GM18907 (cell line): ENCODE measurements around the gene PTPRN2.

Experiments used
- ATAC-seq: cut with Tn5 transposase; IDR thresholded peaks from one replicate; pipeline ENCODE4 v1.9.1; 2021; ENCODE audit warnings: mild to moderate bottlenecking, moderate library complexity; ENCODE audit not compliant: unreplicated experiment

Gene PTPRN2

DNA sequence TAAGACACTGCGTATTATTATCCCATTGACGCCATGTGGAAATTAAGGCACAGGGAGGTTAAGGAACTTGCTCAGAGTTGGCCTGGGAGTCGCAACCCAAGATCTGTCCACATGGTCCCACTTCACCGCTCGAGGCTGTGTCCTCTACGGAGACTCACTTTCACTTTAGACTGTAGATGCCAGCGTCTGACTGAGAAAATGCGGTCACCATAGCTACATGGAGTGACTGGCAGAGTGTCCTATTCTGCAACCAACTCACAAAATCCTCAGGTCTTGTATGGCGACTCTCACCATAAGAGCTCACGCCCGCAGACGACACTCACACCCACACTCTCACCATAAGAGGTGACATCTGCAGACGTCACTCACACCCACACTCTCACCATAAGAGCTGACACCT is 257.9 kb downstream of the PTPRN2 start:
- ATAC-seq, result no peak

DNA sequence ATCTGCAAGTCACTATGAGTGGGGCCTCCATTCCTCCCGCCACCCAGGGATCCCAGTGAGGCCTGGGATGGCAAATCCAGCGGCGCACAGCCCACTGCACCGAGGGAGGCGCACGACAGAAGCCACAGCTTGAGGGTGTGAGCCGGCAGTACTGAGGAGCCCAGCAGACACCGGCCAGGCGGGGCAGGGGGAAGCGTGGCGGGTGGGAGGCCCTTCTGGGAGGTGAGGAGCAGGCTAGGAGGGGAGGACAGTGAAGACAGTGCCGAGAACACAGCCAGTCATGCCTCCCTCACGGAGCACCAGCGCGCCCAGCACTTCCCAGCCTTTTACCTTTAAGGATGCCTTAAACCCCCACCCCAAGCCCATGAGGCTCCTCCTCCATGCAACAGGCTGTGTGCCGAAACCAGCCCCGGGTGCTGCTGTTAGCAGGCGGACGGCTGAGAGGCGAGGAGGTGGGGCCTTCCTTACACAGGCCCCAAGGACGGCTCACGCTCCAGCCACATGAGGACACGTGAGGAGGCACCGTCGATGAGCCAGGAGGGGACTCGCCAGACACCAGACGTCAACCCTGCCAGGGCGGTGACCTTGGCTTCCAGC is 258.5 kb downstream of the PTPRN2 start:
- ATAC-seq, result no peak

DNA sequence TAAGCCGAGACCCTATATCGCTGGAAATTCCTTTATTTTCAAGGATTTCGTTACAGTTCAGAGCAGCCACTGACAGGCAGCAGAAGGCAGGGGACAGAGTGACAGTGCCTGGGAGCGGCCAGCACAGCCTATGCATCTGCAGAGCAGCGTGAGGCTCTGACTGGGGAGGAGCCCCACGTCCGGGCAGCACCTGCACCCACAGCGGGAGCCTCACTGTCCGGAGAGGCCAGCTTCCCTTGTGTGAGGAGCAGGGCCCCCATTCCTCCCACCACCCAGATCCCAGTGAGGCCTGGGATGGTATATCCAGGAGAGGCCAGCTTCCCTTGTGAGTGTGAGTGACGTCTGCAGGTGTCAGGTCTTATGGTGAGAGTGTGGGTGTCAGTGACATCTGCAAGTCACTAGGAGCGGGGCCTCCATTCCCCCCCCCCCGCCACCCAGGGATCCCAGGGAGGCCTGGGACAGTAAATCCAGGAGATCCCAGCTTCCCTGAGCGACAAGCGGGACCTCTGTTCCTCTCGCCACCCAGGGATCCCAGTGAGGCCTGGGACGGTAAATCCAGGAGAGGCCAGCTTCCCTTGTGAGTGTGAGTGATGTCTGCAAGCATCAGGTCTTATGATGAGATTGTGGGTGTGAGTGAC is 259.1 kb downstream of the PTPRN2 start:
- no peak for ATAC-seq

DNA sequence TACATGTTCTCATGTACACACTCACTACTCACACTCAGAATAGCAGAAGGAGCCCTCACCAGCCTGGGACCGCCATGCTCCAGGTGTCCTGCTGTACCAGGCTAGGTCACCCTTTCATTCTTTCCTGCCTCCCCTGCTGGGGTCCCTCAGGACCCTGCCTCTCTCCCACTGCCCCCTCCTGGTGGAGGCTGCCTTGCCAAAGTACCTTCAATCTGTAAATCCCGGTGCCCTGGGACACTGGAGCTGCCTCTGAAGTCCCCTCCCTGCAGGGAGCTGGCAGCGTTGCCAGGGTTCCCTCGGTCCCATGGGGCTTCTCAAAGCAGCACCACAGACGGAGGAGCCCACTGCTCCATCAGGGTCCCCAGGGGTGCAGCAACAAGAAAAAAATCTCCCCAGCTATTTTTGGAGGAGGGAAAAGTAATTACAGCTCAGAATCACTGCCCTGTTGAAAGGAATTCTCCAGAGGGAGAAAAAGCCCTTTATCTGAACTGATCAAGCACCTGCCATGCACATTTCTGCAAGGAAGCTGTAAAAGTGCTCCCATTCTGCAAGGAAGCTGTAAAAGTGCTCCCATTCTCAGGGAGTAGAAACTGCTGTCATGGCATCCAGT is 259.9 kb downstream of the PTPRN2 start:
- no peak for ATAC-seq

DNA sequence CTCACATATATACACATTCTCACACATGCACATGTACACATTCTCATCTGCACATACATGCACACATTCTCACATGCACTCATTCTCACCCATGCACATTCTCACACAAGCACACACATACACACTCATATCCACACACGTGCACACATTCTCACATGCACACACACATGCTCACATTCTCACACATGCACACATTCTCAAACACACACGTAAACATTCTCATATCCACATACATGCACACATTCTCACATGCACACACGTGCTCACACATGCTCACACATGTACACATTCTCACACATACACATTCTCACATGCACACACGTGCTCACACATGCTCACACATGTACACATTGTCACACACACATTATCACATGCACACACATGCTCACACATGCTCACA is 260.6 kb downstream of the PTPRN2 start:
- ATAC-seq, result no peak

DNA sequence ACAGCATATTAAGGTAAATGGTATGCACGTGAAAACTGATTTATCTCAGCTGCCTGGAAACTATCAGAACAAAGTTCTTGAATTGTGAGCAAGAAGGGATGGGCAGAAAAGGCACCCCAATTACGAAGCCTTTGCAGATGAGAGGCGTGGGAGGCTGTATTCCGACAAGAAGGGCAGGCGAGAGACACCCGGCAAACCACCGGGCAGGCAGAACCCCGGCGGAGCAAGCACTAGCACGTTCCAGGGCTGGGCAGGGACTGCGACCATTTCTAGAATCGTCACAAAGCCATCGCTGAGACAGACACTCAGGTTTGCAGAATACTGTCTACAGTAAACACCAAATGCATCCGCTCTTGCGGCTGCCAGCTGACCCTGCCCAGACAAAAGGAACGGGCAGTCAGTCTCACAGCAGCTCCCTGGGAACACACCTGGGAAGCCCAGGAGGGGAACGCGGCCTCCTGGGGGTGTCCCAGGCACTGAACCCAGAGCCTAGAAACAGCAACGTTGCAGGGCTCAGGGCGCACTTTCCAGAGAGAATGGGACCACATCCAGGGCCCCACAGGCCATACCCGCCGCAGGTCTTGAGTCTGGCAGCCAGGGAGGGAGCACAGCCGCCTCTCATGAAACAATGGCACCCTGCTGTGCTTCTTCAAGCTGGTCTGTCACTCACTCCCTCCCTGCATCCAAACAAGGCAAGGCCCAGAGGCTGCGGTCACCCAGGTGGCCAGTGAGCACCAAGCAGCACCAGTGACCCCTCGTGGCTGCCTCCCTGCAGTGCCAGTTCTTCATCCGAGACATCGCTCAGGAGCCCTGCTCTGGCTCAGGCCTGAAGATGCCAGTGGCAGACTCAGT is 261.9 kb downstream of the PTPRN2 start:
- no peak for ATAC-seq

DNA sequence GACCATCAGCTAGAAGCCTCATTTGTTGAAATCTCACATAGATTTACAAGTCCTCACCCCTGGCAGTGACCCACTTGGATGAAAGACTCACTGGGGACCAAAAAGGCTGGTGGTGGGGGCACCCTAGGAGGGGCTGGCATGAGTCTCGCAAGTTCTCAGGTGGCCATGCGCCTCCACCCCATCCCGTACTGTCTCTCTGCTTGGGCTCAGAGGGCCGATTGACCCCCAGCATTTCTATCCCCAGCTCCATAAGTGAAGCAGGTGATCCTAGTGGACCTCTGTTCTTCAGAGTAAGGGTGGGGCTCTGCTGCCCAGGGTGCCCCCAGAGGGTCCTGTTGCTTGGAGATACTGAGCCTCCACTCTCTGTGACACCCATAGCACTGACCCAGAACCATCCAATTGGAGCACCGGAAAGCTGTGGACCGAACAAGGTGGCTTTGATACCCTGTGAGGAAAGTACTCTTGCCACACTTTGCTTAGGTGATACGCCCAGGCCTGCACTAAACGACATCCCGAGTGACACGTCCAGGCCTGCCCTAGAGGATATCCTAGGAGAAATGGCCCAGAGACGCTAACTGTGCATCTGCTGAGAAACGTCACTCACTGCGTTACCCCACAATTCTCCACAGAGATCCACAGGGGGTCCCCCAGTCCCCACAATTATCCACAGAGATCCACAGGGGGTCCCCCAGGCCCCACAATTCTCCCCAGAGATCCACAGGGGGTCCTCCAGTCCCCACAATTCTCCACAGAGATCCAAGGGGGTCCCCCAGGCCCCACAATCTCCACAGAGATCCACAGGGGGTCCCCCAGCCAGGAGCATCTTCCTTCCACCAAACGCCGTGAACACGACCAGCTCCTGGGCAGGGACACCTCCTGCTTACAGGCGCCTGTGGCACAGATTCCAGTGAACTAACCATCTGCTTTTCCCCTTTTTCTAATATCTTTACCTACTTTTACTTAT is 262.9 kb downstream of the PTPRN2 start:
- ATAC-seq, result no peak

DNA sequence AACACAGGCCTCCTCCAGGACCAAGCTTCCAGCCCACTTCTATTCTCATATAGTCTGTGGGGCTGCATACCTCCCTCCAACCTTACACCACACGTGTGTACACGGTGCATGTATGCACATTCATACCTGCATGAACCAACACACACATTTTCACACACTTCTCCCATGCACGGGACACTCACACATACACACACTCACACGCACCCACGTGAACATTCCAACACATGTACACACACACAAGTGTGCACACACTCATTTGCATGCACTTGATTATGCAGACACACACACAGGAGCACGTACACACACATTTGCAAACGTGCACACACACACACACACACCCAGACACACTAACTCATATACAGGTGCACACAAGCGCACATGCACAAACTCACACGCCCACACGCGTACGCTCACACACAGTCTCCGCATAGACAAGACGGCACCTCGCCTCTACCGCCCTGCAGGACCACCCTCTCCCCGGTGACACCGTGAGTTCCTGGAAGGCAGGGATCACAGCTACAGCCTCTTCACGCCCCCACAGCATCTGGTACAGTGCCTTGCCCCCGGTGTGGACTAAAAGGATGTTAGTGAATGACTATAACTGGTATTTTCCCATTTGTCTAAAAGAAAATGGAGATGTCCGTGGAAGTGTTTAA is 263.8 kb downstream of the PTPRN2 start:
- no peak for ATAC-seq

DNA sequence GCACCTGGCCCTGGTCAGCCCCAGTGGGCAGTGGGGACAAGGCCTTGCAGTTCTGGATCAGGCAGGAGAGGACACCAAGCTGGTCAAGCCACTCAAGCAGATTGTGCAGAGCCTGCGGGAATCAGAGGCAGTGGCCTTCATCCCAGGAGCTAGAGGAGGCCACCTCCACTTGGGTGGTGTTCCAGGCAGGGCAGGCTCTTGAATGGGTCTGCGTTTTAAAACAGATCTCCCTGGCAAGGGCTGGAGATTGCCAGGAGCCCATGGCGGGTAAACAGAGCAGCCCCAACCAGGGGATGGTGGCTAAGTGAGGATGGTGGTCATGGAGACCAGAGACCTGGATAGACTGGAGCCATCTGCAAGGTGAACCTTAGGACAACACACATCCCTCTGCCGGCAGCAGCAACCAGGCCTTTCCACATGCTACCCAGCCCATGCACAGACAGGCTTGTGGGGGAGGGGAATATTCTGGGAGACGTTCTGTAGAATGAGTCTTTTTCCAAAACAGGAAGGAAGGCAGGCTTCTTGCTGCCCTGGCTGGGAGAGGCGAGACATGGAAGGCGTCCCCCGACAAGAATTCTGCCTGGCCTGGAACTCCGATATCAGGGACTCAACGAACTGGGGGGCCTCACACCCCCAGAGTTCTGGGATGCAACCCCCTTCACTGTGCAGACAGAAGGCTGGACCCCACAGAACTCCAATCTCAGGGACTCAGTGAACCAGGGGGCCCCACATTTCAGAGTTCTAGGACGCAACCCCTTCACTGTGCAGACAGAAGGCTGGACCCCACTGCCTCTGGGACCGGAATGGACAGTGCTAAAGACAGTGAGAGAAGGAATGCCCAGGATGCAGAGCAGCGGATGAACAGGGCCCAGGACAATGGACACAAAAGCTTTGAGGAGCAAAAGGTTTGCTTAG is 264.8 kb downstream of the PTPRN2 start:
- no peak for ATAC-seq

DNA sequence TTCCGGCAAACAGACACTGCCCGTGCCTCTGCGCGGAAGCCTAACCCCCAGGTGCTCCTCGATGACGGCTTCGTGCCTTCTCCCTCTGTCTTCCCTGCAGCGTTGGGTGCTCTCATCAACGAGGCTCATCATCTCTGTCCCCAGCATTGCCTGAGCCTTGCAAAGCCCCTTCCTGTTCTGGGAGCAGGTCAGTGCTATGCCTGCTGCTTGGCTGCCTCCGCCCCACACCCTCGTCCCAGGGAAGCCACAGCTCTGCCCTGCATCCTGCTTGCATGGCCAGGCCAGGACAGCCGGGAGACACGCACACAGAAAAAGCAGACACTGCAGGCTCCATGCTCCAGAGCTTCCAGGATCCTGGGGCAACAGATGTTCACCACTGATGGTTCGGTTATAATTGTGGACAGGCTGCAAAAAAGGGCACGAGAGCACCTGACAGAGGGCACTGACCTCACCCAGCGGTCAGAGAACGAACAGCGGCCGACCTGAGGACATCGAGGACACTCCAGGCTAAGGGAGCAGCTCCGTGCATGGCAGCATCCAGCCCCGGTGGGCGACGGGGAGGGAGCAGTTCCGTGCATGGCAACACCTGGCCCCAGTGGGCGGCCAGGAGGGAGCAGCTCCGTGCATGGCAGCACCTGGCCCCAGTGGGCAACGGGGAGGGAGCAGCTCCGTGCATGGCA is 265.5 kb downstream of the PTPRN2 start:
- ATAC-seq, result no peak

DNA sequence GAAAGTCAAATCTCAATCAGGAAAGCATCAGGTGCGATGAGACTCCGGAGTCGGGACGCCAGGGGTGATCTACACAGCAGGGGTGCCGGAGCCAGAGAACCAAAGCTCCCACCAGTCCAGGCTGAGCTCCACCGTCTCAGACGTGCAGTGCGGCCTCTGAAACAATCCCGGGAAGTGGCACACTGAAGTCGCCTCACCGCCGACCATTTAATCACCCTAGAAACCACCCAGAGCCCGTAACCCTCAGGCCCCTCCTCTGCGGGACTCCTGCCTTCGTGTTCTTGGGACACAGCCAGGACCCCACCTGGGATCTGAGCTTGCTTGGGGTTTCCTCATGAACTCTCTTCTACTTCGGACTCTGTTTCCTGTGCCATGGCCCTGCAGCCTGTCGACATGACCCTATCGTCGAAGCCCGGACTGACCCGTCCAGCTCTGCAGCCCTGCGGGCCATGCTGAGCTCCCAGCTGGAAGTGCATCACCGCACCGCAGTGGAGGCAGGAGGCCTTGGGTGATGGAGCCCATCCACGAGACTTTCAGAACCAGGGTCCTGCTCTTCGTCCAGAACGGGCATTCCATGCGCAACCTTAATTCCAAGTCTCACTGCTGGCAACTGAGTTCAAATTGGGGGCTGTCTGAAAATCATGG is 266.4 kb downstream of the PTPRN2 start:
- no peak for ATAC-seq

DNA sequence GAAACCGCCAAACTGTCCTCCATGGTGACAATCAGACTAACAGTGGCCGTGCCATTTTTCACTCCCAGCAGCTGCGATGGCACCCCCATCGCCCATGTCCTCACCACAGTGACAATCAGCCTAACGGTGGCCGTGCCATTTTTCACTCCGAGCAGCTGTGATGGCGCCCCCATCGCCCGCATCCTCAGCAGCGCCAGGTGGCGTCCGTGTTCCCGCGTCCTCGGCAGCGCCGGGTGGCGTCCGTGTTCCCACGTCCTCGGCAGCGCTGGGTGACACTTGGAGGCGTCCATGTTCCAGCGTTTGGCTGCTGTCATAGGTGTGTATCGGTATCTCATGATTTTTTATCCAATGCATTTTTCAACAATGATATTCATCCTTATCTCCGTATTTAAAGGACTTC is 267.3 kb downstream of the PTPRN2 start:
- no peak for ATAC-seq

DNA sequence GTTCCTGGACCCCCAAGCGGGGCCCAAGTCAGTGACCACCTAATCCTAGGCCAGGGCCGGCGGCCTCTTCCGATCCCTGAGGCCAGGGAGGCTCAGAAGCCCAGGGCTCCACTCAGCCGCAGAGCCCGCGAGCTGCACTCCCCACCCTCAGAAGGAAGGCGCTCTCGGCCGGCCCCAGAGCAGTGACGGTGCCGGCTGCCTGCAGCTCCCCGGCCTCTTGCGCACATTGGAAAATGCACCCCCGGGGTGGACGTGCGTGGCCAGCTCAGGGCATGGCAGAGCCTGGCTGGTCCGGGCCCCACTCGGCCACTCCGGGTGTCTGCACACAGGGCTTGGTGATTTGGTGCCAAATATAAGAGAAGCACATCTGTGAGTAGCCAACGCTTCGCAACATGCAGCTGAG is 269.1 kb downstream of the PTPRN2 start:
- no peak for ATAC-seq

DNA sequence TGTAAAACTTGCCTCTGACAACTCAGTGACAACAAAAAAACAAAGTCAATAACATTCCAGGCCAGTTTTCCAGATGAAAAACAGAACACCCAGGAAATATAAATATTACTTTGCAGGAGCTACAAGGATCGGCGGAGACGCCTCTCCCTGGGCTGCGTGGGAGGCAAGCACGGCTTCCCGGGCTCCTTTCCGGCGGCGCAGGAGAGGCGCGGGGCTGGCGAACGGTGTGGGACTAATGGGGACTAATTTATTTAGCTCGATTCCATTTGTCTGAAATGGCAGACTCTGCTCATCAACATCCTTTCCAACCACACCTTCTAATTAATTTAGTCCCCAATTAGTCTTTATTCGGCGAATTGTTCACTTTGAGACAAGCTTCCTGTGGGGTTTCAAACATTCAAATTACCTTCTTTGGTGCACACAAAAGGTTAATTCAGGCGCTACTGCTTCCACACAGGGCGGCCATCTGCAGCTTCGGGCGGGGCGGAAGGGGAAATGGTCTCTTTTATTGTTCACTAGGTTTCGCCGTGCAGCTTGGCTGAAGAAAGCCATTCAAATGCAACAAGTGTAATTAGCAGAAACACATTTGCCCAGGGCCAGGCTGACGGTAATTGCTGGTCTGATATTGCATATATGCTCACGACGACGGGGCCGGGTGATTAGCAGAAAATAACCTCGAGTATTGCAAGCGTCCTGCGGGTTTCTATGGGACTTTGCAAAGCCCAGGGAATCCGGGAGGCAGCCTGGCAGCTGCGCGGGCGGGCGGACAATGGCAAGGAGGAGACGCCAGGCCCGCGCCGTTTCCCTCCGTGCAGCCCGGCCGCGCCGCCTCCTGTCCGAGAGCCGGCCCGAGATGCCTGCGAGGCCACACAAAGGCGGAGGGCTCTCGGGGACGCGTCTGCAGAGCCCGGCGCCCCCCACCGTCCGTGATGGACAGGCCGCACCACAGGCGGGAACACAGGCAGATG is 270.1 kb downstream of the PTPRN2 start:
- no peak for ATAC-seq

DNA sequence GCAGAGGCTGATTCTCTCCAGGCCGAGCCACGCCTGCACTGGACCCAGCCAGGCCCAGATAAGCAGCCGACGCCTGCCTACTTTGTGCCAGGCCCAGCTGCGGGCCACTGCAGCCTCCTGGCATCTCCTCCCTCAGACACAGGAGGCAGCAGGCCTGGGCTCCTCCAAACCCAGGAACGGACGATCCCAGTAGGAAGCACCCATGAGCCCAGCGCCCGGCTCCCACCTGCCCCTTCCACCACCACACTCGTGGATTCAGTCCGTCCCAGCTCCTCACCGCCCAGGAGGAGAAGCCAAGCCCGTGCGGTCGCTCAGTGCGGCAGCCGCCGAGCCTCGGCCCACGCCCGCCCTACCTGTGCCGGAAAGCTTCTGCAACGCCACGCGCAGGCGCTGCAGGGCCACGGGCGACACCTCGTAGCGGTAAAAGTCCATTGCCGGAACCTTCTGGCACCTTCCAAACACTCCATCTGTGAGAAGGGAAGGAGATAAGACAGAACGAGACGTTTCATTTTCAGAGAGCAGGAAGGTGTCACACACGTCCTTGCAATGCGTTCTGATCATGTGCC is 271.1 kb downstream of the PTPRN2 start:
- ATAC-seq, result no peak

DNA sequence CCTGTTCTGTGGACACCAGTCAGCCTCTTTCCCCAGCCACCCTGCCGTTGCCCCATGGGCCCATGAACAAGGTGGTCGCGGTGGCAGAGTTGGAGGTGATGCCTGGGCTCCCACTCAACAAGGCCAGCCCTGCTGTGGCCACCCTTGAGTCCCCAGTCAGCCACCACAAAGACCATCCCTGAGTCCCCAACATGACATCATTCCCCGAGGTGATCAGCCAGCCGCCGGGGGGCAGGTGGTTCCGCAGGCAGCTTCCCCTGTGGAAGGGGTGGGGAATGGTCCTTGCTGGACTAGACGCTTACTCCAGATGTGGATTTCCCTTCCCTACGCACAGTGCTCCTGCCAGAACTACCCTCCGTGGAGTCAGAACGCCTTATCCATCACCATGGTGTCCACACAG is 271.7 kb downstream of the PTPRN2 start:
- ATAC-seq, result no peak
